ENCODE results near the gene MEOX1. TPM values are rescaled to one million over a fixed set of nuclear protein-coding genes. Genes with fewer than 3 reads are reported as not detected.

Gene MEOX1
- total RNA-seq (2014; rRNA removed; shearing (Covaris generic); ENCODE audit: low replicate concordance), result not detected in 2 replicates

DNA sequence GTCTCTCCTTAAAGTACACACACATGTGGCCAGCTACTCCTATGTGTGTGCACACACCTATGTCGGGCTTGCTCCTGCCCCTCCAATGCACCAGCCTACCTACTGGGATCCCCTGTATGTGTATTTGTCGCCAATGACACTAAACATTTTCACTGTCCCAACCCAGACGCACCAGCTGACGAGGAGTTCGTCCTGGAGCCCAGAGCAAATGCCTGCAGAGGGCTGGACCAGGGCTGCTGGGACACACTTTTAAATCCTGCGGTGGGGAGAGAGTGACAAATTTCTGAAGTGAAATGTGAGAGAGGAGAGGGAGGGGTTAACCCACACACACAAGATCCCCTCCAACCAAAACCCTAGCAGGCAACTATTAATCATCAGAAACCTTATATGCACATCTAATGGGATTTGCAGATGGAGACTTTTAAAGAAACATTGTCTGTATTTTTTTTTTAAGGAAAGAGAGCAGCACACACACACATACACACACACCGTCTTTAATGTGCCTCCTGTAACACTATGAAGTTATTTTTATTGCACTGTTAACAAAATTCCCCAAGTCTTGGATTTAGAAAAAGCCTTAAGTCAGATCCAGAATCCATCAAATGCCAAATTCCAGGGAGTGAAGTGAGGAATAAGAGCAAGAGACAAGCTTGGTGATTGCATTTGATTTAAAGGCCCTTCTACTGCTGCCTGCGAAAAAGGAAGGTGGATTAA, at the start of gene MEOX1:
TSS of gene MEOX1 (minus strand) at position 224 of the 714 bp plus-strand sequence. CDS start 388 bp downstream, outside the sequence.
- in situ Hi-C loops (cut with HindIII; ENCODE audit: low pct_unique_long_range_greater_than_20kb, low sequenced_read_pairs), result no loop called here
- DNase-seq (ENCODE audit: low read depth), result no peak

DNA sequence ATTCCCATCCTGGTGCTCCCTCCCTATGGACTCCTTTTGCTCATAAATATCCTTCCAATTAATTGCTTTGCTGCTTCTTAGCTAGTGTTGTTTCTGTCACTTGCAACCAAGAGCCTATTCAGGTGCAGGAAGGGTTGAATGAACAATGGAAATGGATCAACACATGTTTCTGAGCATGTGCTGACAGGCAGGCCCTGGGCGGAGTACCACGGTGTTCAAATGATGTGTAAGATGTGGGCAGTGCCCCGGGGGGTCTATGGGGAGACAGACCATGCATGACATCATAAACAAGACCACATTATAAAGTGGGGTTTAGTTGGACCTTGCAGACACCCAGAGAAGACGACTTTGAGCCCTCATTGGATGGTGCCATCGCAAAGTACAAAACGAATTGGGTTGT, 48.4 kb upstream of the MEOX1 start:
- DNase-seq (ENCODE audit: low read depth), result no peak
- in situ Hi-C loops (cut with HindIII; ENCODE audit: low pct_unique_long_range_greater_than_20kb, low sequenced_read_pairs), result no loop called here

DNA sequence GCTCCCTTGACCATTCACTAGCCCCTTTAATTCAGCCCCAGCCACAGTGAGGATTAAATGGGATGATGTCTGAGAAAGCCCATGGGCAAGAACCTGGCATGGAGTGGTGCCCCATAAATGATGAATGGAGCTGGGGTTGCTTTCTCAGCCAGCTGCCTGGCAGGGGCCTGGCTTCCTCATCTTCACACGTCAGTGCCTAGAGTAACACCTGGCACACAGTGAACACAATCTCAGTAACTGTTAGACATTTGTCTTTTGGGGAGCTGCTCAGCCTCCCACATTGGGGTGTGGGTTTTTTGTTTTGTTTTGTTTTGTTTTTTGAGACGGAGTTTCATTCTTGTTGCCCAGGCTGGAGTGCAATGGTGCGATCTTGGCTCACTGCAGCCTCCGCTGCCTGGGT, 47.5 kb upstream of the MEOX1 start:
- DNase-seq (ENCODE audit: low read depth), result no peak
- in situ Hi-C loops (cut with HindIII; ENCODE audit: low pct_unique_long_range_greater_than_20kb, low sequenced_read_pairs), result loop anchor here (10.0 kb wide), 1 partner anchor 46 kb away; the partner anchor contains the start of gene SOST

DNA sequence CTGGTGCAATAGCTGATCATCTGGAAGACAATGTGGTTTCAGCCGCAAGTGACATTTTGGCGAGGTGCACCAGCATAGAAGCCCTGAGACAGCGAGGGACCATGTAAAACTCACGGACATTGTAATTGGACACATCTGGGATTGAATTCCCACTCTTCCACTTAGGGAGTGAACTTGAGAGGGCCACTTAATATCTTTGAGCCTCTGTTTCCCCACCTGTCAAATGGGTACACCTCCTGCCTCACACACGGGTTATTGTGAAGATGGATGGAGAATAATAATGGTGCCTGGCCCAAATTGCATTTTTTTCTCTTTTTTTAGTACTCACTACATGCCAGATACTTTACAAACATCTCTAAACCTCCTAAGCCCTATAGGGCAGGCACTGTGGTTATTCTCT, 45.5 kb upstream of the MEOX1 start:
- in situ Hi-C loops (cut with HindIII; ENCODE audit: low pct_unique_long_range_greater_than_20kb, low sequenced_read_pairs), result loop anchor here (10.0 kb wide), 1 partner anchor 48 kb away; the partner anchor contains the start of gene SOST
- no peak for DNase-seq (ENCODE audit: low read depth)

DNA sequence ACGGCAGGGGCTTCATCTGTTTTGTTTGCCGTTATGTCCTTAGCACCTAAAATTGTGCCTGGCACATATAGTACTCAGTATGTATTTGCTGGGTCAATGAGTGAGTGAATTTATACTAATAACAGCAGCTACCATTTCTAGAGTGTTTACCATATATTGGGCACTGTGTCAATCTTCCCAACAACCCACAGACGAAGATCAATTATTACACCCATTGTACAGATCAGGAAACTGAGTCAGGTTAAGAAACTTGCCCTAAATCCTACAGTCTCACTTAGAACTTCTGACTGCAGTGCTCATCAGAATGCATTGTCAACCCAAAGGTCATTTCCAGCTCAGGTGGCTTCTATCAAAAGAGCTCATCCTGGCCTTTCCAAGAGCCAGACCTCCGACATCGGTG, 44.5 kb upstream of the MEOX1 start:
- no peak for DNase-seq (ENCODE audit: low read depth)
- in situ Hi-C loops (cut with HindIII; ENCODE audit: low pct_unique_long_range_greater_than_20kb, low sequenced_read_pairs), result loop anchor here (10.0 kb wide), 1 partner anchor 49 kb away; the partner anchor contains the start of gene SOST

DNA sequence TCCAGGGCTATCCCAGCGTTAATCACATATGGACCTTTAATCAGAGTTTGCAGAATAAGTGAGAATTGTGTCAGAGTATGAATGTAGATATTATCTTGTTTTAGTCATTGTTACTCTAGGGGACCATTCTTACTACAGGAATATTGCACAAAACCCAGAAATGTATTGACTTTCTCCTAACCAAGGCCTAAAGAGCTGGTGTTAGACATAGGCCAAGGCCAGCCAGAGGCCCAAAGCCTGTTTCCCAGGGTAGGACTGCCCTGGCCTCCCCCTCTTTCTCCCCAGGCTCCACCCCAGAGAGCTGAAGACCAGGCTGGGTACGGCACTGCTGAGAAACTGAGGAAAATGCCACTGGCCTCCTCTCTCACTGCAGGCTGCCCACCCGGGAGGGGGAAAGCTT, 41.9 kb upstream of the MEOX1 start:
- DNase-seq (ENCODE audit: low read depth), result no peak
- in situ Hi-C loops (cut with HindIII; ENCODE audit: low pct_unique_long_range_greater_than_20kb, low sequenced_read_pairs), result loop anchor here (10.0 kb wide), 1 partner anchor 51 kb away; the partner anchor contains the start of gene SOST

DNA sequence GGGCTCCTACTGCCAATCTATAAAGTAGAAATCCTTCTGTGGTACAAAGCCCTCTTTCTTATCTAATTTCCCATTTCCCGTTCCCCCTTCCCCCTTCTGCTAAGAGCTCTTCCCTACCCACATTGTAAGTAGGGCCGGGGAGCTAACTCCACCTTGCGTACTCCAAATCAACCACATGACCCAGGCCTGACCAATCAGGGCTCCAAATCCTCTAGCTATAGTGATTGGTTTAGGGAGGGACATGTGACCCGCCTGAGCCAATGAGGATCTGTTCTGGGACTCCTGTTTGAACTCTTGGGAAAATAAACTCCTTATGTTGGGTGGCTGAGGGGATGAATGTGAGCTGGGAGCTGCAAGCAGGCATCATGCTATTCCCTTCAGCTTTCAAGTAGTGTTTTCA, 40.9 kb upstream of the MEOX1 start:
- peak; percentile 23 for DNase-seq (ENCODE audit: low read depth)
- in situ Hi-C loops (cut with HindIII; ENCODE audit: low pct_unique_long_range_greater_than_20kb, low sequenced_read_pairs), result loop anchor here (10.0 kb wide), 1 partner anchor 52 kb away; the partner anchor contains the start of gene SOST

DNA sequence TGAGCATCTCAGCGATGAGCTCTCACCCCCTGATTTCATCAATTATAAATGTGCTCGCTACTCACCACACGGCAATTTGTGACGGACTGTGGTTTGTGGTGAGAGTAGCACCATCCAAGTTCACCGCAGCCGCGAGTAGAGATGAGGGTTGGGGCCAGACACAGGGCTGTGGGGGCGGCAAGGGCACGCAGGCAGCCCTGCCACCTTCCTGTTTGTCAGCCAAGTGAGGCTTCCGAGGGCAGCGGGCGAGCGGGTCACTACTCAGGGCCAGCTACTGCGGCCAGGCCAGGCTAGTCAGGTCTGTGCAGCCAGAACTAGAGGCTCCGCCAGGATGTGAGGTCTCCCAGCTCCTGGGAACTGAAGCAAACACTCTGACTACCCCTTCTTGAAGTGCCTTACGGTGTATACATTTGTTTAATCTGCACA, 39.6 kb upstream of the MEOX1 start:
- DNase-seq (ENCODE audit: low read depth), result no peak
- in situ Hi-C loops (cut with HindIII; ENCODE audit: low pct_unique_long_range_greater_than_20kb, low sequenced_read_pairs), result loop anchor here (10.0 kb wide), 1 partner anchor 53 kb away; the partner anchor contains the start of gene SOST

DNA sequence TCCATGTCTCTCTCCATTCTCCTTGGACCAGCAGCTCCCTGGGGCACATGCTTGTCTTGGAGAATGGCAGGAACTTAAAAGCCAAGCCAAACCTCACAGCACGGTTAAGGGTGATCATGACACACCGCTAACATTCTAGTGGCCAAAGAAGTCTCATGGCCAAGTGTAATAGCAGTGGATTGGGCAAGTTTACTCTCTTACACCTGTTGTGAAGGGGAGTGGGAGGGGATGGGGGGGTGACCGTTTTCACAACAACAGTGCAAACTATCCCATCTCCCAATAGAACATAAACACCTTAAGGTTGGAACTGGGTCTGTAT, 37.7 kb upstream of the MEOX1 start:
- in situ Hi-C loops (cut with HindIII; ENCODE audit: low pct_unique_long_range_greater_than_20kb, low sequenced_read_pairs), result no loop called here
- DNase-seq (ENCODE audit: low read depth), result no peak

DNA sequence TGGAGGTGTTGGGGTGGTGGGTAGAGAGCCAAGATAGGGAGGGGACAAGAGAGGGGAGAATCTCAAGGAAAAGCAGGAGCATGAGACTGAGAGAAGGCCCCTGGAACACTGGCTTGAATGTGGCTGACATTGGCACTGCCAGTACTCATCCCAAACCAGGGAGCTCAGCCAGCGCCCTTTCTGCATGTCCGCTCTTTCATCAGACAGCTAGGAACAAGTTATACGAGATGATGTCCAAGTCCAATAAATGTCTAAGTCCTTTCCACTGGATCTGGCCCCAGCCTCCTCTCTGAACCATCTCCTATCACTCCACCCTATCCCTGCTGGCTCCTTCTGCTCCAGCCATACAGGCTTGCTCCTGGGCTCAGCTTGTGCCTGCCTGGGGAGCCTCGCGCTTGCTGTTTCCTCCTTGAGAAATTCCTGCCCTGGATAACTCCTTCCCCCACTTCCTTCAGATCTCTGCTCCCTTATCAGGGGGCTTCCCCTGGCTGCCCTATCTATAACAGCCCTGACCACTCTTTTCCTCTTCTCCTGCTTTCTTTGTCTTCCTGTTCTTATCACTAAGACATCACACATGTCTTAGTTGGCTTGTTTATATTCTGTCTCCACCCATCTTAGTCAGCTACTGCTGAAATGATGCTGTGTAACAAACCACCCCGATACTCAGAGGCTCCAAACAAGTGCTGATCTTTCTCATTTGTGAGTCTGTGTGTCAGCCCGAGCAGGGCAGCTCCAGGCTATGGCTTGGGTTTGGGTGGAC, 37.1 kb upstream of the MEOX1 start:
- DNase-seq (ENCODE audit: low read depth), result no peak

DNA sequence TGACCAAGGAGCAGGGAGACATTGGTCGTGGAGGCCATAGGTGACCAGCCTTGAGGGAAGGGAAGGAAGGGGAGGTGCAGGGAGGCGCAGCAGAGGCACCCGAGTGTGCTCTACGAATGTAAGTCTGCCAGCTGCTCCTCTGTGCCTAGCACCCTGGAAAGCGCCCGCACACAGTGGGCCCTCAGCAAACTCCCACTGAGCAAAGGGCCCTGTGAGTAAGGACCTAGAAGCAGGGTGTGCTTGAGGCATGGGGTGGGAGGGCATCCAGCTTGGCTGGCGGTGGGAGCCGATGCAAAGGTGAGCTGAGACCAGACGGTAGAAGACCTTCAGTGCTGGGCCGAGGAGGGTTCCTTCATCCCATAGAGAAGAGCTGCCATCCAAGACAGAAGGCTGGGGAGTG, 36.2 kb upstream of the MEOX1 start:
- in situ Hi-C loops (cut with HindIII; ENCODE audit: low pct_unique_long_range_greater_than_20kb, low sequenced_read_pairs), result no loop called here
- DNase-seq (ENCODE audit: low read depth), result no peak

More for the DNA sequence above, 37.1 kb upstream of the MEOX1 start:
- in situ Hi-C loops (cut with HindIII; ENCODE audit: low pct_unique_long_range_greater_than_20kb, low sequenced_read_pairs), result no loop called here

DNA sequence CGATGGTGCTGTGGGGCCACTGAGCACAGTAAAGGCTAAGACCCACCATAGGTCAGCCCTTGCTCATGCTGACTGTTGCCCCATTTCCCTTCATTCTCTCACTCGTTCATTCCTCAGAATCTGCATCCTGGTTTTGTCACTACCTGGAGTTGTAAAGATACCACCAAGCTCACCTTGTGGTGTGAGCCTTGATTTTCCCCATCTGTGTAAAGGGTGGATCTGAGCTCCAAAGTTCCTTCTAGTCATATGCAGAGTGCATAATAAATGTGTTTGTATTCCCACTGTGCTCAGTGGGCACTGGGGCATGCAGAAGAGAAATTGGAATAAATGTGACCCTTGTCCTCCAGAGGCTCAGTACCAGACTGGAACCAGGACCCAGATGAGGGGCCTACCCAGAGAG, 35.2 kb upstream of the MEOX1 start:
- no peak for DNase-seq (ENCODE audit: low read depth)
- in situ Hi-C loops (cut with HindIII; ENCODE audit: low pct_unique_long_range_greater_than_20kb, low sequenced_read_pairs), result no loop called here

DNA sequence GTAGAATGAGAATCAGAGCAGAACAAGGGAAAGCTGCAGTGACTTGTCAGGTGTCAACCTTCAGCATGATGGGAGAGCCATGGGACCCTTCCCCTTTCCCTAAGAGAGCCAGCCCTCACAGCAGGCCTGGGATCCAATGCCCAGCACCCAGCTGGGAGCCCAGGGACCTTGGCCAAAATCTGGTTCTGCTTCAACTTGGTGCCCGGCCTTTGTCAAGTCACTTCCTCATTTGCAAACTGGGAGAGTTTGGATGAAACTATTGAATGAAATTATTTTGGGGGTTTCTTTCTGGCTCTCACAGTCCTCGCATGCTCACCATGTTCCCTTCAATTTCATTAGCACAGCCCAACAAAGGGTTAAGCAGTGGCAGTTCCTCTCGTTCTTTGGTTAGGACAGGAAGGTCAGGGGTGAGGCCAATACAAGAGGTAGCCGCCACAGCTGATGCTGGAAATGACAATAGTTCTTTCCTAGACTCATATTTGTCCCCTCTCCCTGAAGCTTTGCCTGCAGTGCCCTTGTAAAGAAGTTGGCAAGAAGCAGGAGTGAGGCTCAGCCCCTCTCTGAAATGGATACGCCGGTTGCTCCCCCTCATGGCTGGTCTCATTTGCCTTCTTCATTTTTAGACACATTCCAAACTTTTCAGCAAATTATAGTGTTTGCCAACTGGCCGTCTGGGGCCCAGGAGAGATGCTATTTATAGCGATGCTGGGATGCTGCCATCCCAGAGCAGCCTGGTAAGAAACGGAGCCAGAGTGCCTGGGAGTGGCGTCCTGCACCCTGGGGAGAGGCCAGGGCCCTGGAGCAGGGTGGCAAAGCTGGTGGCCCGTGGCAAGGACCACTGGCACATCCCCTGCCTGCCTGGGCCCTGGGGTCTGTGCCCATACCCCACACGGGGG, 34.5 kb upstream of the MEOX1 start:
- in situ Hi-C loops (cut with HindIII; ENCODE audit: low pct_unique_long_range_greater_than_20kb, low sequenced_read_pairs), result no loop called here
- DNase-seq (ENCODE audit: low read depth), result no peak

DNA sequence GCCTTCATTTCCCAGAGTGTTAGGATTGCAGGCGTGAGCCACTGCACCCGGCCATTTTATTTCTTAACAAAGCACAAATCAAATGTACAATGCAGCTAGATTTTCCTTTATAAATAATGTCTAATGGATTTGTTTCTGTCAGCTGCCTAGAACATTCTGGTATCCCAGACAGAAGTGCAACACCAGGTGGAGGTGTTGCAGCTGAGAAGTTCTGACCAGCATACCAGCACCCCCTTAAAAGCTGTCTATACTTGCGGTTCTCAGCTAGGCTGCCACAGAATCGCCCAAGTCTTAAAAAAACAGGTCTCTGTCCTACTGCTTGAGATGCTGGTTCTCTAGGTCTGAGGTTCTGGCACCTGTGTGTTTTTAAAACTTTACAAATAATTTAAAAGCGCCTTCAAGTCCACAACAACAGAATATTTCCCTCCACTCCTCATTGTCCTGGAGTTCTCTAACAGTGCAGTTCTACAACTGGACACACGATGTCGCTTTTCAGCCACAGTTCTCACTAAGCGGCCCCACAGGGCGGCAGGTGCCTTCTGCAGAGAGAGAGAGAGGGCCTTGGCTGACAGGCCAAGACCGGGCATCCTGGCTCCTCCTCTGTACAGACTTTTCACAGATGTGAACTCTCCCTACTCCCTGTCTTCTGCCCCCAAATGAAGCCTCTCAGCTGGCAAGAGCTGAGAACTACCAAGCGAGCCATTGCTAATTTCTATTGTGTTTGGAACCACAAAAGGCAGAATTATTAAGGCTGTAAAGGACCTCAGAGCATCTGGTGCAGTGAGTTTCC, 32.6 kb upstream of the MEOX1 start:
- DNase-seq (ENCODE audit: low read depth), result peak; percentile 75
- in situ Hi-C loops (cut with HindIII; ENCODE audit: low pct_unique_long_range_greater_than_20kb, low sequenced_read_pairs), result no loop called here

DNA sequence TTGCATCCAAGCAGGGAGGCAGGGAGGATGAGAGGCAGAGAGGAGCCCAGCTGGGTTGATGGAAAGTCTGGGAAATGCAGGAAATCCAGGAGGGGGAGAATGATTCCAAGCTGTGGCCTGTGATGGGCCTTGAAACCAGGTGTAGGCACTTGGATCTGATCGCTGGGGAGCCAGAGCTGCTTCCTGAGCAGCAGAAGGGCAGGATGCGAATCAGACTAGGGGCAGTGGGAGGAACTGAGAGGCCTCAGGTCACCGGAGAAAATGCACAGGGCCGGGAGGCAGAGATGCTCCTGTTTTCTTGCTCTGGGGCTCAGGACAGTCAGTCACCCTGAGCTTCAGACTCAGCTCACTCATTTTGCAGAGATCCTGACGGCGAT, 29.6 kb upstream of the MEOX1 start:
- in situ Hi-C loops (cut with HindIII; ENCODE audit: low pct_unique_long_range_greater_than_20kb, low sequenced_read_pairs), result no loop called here
- DNase-seq (ENCODE audit: low read depth), result no peak

DNA sequence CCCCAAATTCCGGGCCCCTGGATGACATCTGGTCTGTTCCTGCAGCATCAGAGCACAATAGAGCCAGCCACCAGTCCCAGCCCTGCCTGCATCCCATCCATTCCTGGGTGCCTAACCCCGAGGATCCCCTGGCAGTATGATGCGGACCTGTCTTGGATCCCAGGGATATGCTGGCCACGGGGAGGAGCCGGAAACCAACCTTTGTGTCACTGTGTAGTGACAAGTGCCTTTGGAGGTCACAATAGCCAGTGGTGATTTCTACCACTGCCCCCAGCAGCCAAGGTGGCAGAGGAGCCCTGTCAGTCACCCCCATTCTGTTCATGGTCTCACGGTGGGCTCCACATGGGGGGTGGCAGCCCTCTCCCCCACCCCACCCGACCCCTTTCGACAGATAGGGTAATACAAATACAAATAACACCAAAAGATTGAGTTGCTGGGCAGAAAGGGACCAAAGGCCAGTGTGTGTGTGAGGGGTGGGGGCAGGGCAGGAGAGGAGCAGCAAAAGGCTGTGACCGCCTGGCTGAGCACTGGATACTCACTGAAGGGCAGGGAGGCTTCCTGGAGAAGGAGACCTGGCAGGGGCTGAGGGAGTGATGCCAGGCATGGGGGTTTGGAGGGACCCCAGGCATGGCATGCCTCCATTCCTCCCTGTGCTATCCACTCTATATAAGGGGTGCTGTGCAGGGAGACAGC, 29.0 kb upstream of the MEOX1 start:
- in situ Hi-C loops (cut with HindIII; ENCODE audit: low pct_unique_long_range_greater_than_20kb, low sequenced_read_pairs), result no loop called here
- no peak for DNase-seq (ENCODE audit: low read depth)

DNA sequence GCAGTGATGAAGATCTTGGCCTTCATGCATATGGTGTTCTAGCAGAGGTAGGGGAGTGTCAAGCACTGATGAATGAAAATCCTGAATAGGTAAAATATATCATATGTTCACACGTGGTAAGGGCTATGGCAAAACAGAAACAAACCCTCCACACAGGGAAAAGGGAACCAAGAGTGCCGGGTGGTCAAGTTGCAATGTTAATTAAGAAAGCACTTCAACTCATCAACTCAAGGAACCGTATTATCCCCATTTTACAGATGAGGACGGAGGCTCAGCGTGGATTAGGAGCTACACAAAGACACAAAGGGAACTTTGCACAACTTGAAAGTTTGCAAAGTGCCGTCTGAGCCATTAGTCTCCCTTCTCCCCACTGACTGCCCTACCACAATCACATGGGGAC, 28.1 kb upstream of the MEOX1 start:
- no peak for DNase-seq (ENCODE audit: low read depth)
- in situ Hi-C loops (cut with HindIII; ENCODE audit: low pct_unique_long_range_greater_than_20kb, low sequenced_read_pairs), result no loop called here
